ENCODE data around the gene MAP7D1.

MAP7D1 gene

DNA sequence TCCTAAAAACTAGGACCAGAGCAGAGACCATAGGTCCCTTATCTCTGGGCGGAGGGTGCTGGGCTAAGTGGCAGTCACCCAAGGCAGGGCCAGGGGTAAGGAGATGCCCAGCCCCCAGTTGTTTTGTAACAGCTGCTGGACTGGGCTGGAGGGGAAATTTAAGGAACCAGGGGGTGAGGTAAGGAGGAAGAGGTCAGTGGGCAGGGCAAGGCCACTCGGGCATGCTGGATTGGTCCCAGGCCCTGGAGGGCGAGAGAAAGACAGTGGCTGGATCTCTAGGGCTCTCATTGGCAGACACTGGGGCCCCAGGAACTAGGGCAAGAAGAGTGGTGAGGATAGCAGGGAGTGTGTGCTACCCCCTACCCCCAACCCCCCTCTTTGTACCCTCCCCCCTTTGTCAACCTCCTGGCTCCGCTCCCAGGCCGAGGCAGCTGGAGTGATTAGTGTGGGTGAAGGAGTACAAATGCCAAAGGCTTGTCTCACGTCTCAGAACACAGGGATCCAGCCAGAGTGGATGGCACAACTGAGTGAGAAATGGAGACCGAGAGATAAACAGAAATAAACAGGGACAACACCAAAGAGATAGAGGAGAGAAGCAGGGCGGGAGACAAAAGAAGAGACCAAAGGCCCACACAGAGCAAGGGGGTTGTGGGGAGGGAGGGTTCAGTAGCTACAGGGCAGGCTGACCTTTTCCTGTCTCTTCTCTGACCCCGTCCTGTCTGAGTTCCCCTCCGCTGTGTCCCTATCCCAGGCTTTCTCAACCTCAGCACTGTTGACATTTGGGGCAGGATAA, 47.8 kb downstream of the MAP7D1 start:
- DNase-seq (ENCODE audit: low read depth), result no peak
- TF ChIP-seq, protein P1, sequence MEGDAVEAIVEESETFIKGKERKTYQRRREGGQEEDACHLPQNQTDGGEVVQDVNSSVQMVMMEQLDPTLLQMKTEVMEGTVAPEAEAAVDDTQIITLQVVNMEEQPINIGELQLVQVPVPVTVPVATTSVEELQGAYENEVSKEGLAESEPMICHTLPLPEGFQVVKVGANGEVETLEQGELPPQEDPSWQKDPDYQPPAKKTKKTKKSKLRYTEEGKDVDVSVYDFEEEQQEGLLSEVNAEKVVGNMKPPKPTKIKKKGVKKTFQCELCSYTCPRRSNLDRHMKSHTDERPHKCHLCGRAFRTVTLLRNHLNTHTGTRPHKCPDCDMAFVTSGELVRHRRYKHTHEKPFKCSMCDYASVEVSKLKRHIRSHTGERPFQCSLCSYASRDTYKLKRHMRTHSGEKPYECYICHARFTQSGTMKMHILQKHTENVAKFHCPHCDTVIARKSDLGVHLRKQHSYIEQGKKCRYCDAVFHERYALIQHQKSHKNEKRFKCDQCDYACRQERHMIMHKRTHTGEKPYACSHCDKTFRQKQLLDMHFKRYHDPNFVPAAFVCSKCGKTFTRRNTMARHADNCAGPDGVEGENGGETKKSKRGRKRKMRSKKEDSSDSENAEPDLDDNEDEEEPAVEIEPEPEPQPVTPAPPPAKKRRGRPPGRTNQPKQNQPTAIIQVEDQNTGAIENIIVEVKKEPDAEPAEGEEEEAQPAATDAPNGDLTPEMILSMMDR (IDR thresholded peaks at IDR 0.05; ENCODE audit: insufficient read depth, low read depth, low read length, missing control alignments), result no peak
- H3K4me3 ChIP-seq (ENCODE audit: low read depth, low read length), result no peak overlapping the region

DNA sequence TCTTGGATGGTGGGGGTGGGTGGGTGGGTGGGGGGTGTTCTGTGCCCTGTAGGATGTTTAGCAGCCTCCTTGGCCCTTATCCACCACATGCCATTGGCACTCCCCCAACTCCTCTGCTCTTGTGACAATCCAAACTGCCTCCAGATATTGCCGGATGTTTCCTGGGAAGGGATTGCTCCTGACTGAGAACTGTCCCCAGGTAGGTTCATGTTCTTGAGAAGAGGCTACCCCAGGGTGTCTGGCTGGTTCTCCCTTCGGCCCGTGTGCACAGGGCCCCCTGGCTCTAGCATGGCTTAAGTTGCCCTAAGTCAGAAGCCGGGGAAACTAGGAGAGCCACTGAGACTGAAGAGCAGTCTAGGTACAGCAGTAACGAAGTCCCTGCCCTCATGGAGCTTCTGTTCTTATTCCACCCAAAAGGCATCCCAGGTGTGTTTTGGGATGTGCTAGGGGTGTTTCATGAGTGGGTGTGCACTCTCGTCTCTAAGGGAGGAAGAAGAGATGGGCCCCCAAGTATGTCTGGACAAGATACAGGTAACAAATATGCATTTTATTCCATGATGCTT, 48.5 kb downstream of the MAP7D1 start:
- no peak overlapping the region for H3K4me3 ChIP-seq (ENCODE audit: low read depth, low read length)
- TF ChIP-seq, protein P1 (IDR thresholded peaks at IDR 0.05; ENCODE audit: insufficient read depth, low read depth, low read length, missing control alignments), result no peak
- no peak for DNase-seq (ENCODE audit: low read depth)

GRCh38 chr1:36206323-36206858, 50.4 kb downstream of the MAP7D1 start:
- no peak for DNase-seq (ENCODE audit: low read depth)
- no peak overlapping the region for H3K4me3 ChIP-seq (ENCODE audit: low read depth, low read length)
- TF ChIP-seq, protein P1 (IDR thresholded peaks at IDR 0.05; ENCODE audit: insufficient read depth, low read depth, low read length, missing control alignments), result no peak

DNA sequence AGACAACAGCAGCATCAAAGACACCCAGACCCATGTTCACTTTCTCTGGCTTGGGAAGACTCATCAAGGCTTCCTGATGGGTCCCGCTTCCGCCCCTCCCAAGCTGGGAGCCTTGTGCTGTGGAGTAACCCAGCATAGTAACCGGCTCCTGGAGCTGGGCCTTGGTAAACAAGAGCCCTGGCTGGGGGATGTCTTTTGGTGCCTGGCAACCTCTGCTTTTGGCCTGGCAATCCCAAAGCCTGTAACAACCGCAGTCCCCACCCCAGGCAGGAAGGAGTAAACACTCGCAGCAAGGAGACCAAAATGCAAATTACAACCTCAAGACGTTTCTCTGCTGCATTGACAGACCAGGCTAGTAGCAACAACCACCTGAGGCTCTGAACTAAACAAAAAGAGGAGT, 51.4 kb downstream of the MAP7D1 start:
- DNase-seq (ENCODE audit: low read depth), result peak; percentile 72
- TF ChIP-seq, protein P1 (IDR thresholded peaks at IDR 0.05; ENCODE audit: insufficient read depth, low read depth, low read length, missing control alignments), result no peak
- H3K4me3 ChIP-seq (ENCODE audit: low read depth, low read length), result no peak overlapping the region

GRCh38 chr1:36208978-36209703, 53.2 kb downstream of the MAP7D1 start:
- no peak for DNase-seq (ENCODE audit: low read depth)
- TF ChIP-seq, protein P1 (IDR thresholded peaks at IDR 0.05; ENCODE audit: insufficient read depth, low read depth, low read length, missing control alignments), result no peak
- no peak overlapping the region for H3K4me3 ChIP-seq (ENCODE audit: low read depth, low read length)

- H3K4me3 ChIP-seq (ENCODE audit: low read depth, low read length), result no peak overlapping the region
- TF ChIP-seq, protein P1 (IDR thresholded peaks at IDR 0.05; ENCODE audit: insufficient read depth, low read depth, low read length, missing control alignments), result no peak
- no peak for DNase-seq (ENCODE audit: low read depth)
Measured at GRCh38 chr1:36211307-36211706, 55.3 kb downstream of the MAP7D1 start.
